HFFc6 (cell line): ENCODE measurements around the gene CDK14. TPM values are rescaled to one million over a fixed set of nuclear protein-coding genes. Genes with fewer than 3 reads are reported as not detected.

ENCODE experiments used
- DNase-seq: peaks from one replicate; pipeline ENCODE4 v3.0.0-alpha.2; 2018
- H3K27ac Mint-ChIP-seq: 2 replicates; pipeline ENCODE4 v1.8.0; 2020; ENCODE audit warnings: mild to moderate bottlenecking, mixed read lengths
- H3K27me3 Mint-ChIP-seq: 2 replicates; pipeline ENCODE4 v1.8.0; 2021; ENCODE audit warnings: mild to moderate bottlenecking, moderate library complexity, mixed read lengths; ENCODE audit not compliant: insufficient read depth
- H3K36me3 Mint-ChIP-seq: 2 replicates; pipeline ENCODE4 v1.8.0; 2021; ENCODE audit warnings: low read depth, mixed read lengths
- H3K4me1 Mint-ChIP-seq: 2 replicates; pipeline ENCODE4 v1.8.0; 2020; ENCODE audit warnings: low read depth, mixed read lengths
- H3K4me3 Mint-ChIP-seq: 2 replicates; pipeline ENCODE4 v1.8.0; 2020; ENCODE audit warnings: mild to moderate bottlenecking, moderate library complexity, mixed read lengths
- H3K9me3 Mint-ChIP-seq: 2 replicates; pipeline ENCODE4 v1.8.0; 2020; ENCODE audit warnings: mild to moderate bottlenecking, mixed read lengths
- total RNA-seq, 6 experiments: library from RNA; stranded (reverse); fragmentation: NEBNext Ultra II Directional; extraction: Animal tissue kit (Norgen Biotek cat#: 25700); gene quantifications; 2 replicates in 1 of 6; 3 replicates in 5 of 6; pipeline ENCODE4 v1.2.3, GENCODE V29; 2021
- TF ChIP-seq, protein P1 (sequence below): fragments of 200-600 bp; sonication (generic); IDR thresholded peaks from 2 replicates; pipeline ENCODE4 v1.5.0; 2021; ENCODE audit warnings: antibody characterized with exemption, mild to moderate bottlenecking

Gene CDK14
- total RNA-seq, 6 experiments from 2014 or later = 18.4 to 28.6 (median 27.2) TPM

DNA sequence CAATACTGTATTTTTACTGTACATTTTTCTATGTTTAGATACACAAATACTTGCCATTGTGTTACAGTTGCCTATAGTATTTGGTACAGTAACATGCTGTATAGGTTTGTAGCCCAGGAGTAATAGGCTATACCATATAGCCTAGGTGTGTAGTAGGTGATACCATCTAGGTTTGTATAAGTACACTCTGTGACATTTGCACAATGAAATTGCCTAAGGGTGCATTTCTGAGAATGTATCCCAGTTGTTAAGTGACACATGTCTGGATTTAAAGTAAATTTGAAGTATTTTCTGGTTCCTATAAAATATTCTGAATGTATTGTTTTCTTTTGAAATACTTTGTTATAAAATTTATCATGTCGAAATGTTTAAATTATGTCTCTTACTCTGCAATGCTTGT lies 7.2 kb downstream of the CDK14 start:
- H3K4me1 Mint-ChIP-seq = peaks cover 46% of the 10 kb centered on the region
- 0 out of 2 replicates have a peak, but pooled peaks cover 3% of the 10 kb centered on the region for H3K36me3 Mint-ChIP-seq
- no peak overlapping the region for H3K4me3 Mint-ChIP-seq
- H3K9me3 Mint-ChIP-seq = no peaks in the 10 kb centered on the region
- no peak overlapping the region for H3K27ac Mint-ChIP-seq
- H3K27me3 Mint-ChIP-seq = no peaks in the 10 kb centered on the region
- TF ChIP-seq, protein P1, sequence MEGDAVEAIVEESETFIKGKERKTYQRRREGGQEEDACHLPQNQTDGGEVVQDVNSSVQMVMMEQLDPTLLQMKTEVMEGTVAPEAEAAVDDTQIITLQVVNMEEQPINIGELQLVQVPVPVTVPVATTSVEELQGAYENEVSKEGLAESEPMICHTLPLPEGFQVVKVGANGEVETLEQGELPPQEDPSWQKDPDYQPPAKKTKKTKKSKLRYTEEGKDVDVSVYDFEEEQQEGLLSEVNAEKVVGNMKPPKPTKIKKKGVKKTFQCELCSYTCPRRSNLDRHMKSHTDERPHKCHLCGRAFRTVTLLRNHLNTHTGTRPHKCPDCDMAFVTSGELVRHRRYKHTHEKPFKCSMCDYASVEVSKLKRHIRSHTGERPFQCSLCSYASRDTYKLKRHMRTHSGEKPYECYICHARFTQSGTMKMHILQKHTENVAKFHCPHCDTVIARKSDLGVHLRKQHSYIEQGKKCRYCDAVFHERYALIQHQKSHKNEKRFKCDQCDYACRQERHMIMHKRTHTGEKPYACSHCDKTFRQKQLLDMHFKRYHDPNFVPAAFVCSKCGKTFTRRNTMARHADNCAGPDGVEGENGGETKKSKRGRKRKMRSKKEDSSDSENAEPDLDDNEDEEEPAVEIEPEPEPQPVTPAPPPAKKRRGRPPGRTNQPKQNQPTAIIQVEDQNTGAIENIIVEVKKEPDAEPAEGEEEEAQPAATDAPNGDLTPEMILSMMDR = no peak
- no peak for DNase-seq

DNA sequence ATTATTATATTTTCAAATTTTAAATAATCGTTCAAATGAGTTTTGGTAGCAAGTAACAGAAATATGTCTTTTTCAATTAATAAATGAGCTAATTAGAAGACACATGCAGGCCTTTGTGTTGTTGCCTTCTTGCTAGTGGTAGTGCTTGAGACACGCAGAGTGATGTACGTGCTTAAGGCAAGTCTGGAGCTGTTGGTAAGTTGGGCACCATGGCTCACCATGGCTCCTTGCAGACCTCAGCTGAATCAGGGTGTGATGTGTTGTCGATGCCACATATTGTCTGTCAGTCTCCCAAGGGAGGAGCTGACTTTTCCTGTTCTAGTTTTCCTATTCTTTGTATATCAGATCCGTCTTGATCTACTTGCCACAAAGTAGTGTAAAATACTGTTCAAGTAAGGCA lies 8.3 kb downstream of the CDK14 start:
- Mint-ChIP-seq H3K4me3 (no peak overlapping the region), H3K36me3 (0 out of 2 replicates have a peak, but pooled peaks cover 4% of the 10 kb centered on the region), H3K9me3 (no peaks in the 10 kb centered on the region), H3K27me3 (no peaks in the 10 kb centered on the region), H3K27ac (no peak overlapping the region), H3K4me1 (peaks cover 37% of the 10 kb centered on the region)
- no peak for DNase-seq
- TF ChIP-seq, protein P1 = no peak

DNA sequence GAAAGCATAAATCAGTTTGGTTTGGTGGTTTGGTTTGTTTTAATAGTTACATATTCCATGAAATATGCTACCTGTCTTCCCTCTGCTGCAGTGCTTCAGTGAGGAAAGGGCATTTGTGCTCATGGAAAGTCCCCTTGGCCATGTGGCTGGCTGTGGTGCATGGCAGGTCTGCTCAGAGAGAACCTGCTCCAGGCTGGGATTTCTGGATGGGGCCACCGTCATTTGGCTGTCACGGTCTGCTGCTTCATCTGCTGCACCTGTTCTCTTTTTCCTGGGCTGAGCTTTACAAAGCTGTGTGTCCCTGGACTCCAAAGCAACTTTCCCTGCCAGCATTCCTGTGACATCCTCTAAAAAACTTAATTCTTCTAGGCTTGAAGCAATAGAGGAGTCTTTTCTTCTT lies 8.9 kb downstream of the CDK14 start:
- peaks cover 4% of the 10 kb centered on the region; the same call in 1 of the 2 replicates for H3K36me3 Mint-ChIP-seq
- no peaks in the 10 kb centered on the region for H3K27me3 Mint-ChIP-seq
- H3K27ac Mint-ChIP-seq = no peak overlapping the region
- no peaks in the 10 kb centered on the region for H3K9me3 Mint-ChIP-seq
- TF ChIP-seq, protein P1 = no peak
- peaks cover 30% of the 10 kb centered on the region for H3K4me1 Mint-ChIP-seq
- DNase-seq = no peak
- H3K4me3 Mint-ChIP-seq = no peak overlapping the region

DNA sequence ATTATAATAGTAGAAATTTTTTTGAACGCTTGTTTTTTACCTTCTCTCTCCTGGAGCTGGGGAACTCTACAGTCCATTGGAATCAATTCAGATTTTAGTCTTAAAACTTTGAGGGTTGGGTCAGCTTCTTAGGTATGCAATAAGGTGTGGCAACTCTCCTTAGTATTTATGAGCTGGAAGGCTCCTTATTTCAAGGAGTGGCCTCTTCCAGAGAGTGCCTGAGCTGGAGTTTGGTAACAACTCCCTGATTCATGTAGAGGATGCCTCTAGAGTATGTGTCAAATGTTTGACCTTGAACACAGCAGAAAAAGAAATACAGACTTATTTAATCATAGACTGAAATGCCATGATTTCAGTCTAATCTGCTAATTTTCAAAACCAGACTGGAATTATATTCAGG lies 11.1 kb downstream of the CDK14 start:
- Mint-ChIP-seq H3K36me3 (peaks cover 7% of the 10 kb centered on the region; the same call in 1 of the 2 replicates), H3K9me3 (no peaks in the 10 kb centered on the region), H3K4me1 (peaks cover 15% of the 10 kb centered on the region), H3K27ac (no peak overlapping the region; the same call in 1 of the 2 replicates), H3K27me3 (peaks cover 1% of the 10 kb centered on the region; the same call in 1 of the 2 replicates), H3K4me3 (no peak overlapping the region)
- TF ChIP-seq, protein P1 = no peak
- peak; percentile 20 for DNase-seq

DNA sequence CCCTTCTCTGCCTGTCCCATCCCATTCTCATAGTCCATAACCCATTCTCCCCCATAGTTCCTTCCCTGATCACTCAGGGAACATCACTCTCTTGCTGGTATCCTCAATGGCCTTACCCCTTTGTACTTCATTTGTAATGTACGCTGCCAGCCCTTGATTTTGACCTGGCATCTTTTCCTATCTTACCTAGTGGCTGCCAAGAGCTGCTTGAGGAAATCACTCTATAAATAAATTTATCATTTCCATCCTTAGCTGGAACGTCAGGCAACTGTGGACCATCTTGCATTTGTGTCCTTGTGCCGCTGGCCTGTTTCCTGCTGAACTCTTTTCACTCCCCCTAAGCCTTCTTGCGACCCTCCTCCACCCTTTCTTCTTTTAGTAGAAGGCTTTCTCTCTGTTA lies 14.0 kb downstream of the CDK14 start:
- H3K4me3 Mint-ChIP-seq = no peak overlapping the region
- peaks cover 9% of the 10 kb centered on the region; the same call in 1 of the 2 replicates for H3K36me3 Mint-ChIP-seq
- TF ChIP-seq, protein P1 = no peak
- no peak for DNase-seq
- H3K27me3 Mint-ChIP-seq = peaks cover 1% of the 10 kb centered on the region; the same call in 1 of the 2 replicates
- H3K4me1 Mint-ChIP-seq = peaks cover 21% of the 10 kb centered on the region
- H3K27ac Mint-ChIP-seq = no peak overlapping the region
- no peaks in the 10 kb centered on the region for H3K9me3 Mint-ChIP-seq
